ENCODE measurements around the gene LRCH1.
"Not testable (repeated sequence)": the region's sequence is repeated elsewhere in the genome, so short reads cannot be mapped to it uniquely, and the experiment has no call there.

The LRCH1 gene

DNA sequence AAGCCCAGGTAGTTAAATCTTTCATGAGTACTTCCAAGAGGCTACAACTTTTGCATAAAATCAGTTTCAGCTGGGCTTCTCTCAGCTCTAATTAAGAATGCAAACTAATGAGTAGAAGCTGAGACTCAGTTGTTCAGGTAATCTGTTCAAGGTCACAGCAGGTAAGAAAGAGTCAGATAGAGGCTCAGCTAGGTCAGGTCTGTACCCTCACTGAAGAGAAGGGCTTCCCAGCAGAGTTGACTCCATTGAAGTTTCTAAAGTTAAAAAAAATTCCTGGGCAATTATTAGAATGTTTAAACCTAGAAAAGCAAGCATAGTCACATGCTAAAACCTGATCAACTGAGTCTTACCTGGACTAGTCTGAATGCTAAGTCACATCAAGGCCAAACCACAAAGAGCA is 201.8 kb downstream of the LRCH1 start:
- Histone ChIP-seq H3K4me2 (ENCODE audit: insufficient read depth, low read length) (no peak overlapping the region), H3K4me3 (ENCODE audit: low read depth in 1 of 2, low read length in 2 of 2) (no peak overlapping the region), H2AFZ (ENCODE audit: low read depth, low read length) (no peak overlapping the region), H4K20me1 (ENCODE audit: insufficient read depth, low read length) (peaks cover 6% of the 10 kb centered on the region; the same call in 1 of the 2 replicates), H3K27ac (ENCODE audit: low read length) (no peak overlapping the region), H3K9ac (ENCODE audit: low read depth, low read length) (no peak overlapping the region), H3K9me3 (ENCODE audit: insufficient read depth, low read length, severe bottlenecking) (no peaks in the 10 kb centered on the region), H3K4me1 (ENCODE audit: insufficient read depth, low read length) (peaks cover 30% of the 10 kb centered on the region), H3K36me3 (ENCODE audit: insufficient read depth, low read length) (peaks cover 24% of the 10 kb centered on the region), H3K79me2 (ENCODE audit: insufficient read depth, low read length) (no peaks in the 10 kb centered on the region), H3K27me3 (ENCODE audit: insufficient read depth, low read length, poor library complexity) (no peaks in the 10 kb centered on the region)
- ATAC-seq (ENCODE audit: insufficient read depth, low read depth) (no peak), DNase-seq (no peak)
- no peak for TF ChIP-seq EZH2 (IDR thresholded peaks at IDR 0.05; ENCODE audit: borderline replicate concordance, low read depth, low read length, severe bottlenecking)
- TF ChIP-seq, protein P1, sequence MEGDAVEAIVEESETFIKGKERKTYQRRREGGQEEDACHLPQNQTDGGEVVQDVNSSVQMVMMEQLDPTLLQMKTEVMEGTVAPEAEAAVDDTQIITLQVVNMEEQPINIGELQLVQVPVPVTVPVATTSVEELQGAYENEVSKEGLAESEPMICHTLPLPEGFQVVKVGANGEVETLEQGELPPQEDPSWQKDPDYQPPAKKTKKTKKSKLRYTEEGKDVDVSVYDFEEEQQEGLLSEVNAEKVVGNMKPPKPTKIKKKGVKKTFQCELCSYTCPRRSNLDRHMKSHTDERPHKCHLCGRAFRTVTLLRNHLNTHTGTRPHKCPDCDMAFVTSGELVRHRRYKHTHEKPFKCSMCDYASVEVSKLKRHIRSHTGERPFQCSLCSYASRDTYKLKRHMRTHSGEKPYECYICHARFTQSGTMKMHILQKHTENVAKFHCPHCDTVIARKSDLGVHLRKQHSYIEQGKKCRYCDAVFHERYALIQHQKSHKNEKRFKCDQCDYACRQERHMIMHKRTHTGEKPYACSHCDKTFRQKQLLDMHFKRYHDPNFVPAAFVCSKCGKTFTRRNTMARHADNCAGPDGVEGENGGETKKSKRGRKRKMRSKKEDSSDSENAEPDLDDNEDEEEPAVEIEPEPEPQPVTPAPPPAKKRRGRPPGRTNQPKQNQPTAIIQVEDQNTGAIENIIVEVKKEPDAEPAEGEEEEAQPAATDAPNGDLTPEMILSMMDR (IDR thresholded peaks at IDR 0.05; ENCODE audit: borderline replicate concordance, extremely low read depth, low read length, poor library complexity, severe bottlenecking), result no peak

DNA sequence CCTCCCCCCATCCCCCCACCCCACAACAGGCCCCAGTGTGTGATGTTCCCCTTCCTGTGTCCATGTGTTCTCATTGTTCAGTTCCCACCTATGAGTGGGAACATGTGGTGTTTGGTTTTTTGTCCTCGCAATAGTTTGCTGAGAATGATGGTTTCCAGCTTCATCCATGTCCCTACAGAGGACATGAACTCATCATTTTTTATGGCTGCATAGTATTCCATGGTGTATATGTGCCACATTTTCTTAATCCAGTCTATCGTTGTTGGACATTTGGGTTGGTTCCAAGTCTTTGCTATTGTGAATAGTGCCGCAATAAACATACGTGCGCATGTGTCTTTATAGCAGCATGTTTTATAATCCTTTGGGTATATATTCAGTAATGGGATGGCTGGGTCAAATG is 202.5 kb downstream of the LRCH1 start:
- not testable (repeated sequence) for H3K27ac ChIP-seq (ENCODE audit: low read length); H2AFZ ChIP-seq (ENCODE audit: low read depth, low read length); H3K9me3 ChIP-seq (ENCODE audit: insufficient read depth, low read length, severe bottlenecking); H4K20me1 ChIP-seq (ENCODE audit: insufficient read depth, low read length); ATAC-seq (ENCODE audit: insufficient read depth, low read depth); H3K4me3 ChIP-seq (ENCODE audit: low read depth in 1 of 2, low read length in 2 of 2); DNase-seq; H3K9ac ChIP-seq (ENCODE audit: low read depth, low read length); H3K4me2 ChIP-seq (ENCODE audit: insufficient read depth, low read length); H3K27me3 ChIP-seq (ENCODE audit: insufficient read depth, low read length, poor library complexity); H3K79me2 ChIP-seq (ENCODE audit: insufficient read depth, low read length)
- Histone ChIP-seq H3K36me3 (ENCODE audit: insufficient read depth, low read length) (peaks cover 17% of the 10 kb centered on the region), H3K4me1 (ENCODE audit: insufficient read depth, low read length) (peaks cover 24% of the 10 kb centered on the region)

DNA sequence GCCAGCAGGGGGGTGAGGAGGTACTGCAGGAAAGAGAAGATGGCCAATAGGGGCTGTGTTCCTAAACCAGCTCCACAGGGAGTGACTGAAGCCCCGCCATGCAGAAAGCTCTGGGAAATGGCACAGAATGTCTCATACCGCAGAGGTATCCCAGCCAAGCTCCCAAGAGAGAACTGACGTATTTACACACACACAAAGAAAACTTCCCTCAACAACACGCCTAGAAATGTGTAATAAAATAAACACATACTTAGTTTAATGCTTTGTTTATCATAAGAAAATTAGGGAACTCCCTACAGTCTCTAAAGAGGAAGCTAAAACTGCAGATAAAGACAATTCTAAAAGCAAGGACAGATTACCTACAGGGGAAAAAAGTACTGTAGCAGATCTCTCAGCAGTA is 204.0 kb downstream of the LRCH1 start:
- H3K27ac ChIP-seq (ENCODE audit: low read length), result no peak overlapping the region
- H3K9me3 ChIP-seq (ENCODE audit: insufficient read depth, low read length, severe bottlenecking), result no peaks in the 10 kb centered on the region
- H4K20me1 ChIP-seq (ENCODE audit: insufficient read depth, low read length), result peaks cover 4% of the 10 kb centered on the region; the same call in 1 of the 2 replicates
- no peak overlapping the region for H3K4me3 ChIP-seq (ENCODE audit: low read depth in 1 of 2, low read length in 2 of 2)
- no peak overlapping the region for H3K9ac ChIP-seq (ENCODE audit: low read depth, low read length)
- no peaks in the 10 kb centered on the region for H3K27me3 ChIP-seq (ENCODE audit: insufficient read depth, low read length, poor library complexity)
- no peaks in the 10 kb centered on the region for H3K79me2 ChIP-seq (ENCODE audit: insufficient read depth, low read length)
- TF ChIP-seq, protein P1 (IDR thresholded peaks at IDR 0.05; ENCODE audit: borderline replicate concordance, extremely low read depth, low read length, poor library complexity, severe bottlenecking), result no peak
- no peak for TF ChIP-seq EZH2 (IDR thresholded peaks at IDR 0.05; ENCODE audit: borderline replicate concordance, low read depth, low read length, severe bottlenecking)
- no peak for ATAC-seq (ENCODE audit: insufficient read depth, low read depth)
- H3K4me2 ChIP-seq (ENCODE audit: insufficient read depth, low read length), result no peak overlapping the region
- H3K4me1 ChIP-seq (ENCODE audit: insufficient read depth, low read length), result peaks cover 9% of the 10 kb centered on the region
- no peak overlapping the region for H2AFZ ChIP-seq (ENCODE audit: low read depth, low read length)
- DNase-seq, result no peak
- peaks cover 12% of the 10 kb centered on the region for H3K36me3 ChIP-seq (ENCODE audit: insufficient read depth, low read length)

DNA sequence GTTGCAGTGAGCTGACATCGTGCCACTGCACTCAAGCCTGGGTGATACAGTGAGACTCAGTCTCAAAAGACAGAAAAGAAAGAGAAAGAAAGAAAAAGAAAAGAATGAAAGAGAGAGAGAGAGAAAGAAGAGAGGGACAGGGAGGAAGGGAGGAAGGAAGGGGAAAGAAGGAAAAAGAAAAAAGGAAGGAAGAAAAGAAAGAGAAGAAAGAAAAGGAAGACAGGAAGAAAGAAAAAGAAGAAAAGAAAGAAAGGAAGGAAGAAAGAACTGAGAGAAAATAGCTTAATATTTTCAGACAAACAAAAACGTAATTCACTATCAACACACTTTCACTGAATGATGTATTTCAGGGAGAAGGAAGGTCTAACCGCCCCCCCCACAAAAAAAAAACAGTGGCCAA is 204.7 kb downstream of the LRCH1 start:
- no peak overlapping the region for H3K4me2 ChIP-seq (ENCODE audit: insufficient read depth, low read length)
- H3K79me2 ChIP-seq (ENCODE audit: insufficient read depth, low read length), result no peaks in the 10 kb centered on the region
- H3K9ac ChIP-seq (ENCODE audit: low read depth, low read length), result no peak overlapping the region
- no peak overlapping the region for H2AFZ ChIP-seq (ENCODE audit: low read depth, low read length)
- no peaks in the 10 kb centered on the region for H4K20me1 ChIP-seq (ENCODE audit: insufficient read depth, low read length)
- ATAC-seq (ENCODE audit: insufficient read depth, low read depth), result no peak
- DNase-seq, result no peak
- no peaks in the 10 kb centered on the region for H3K9me3 ChIP-seq (ENCODE audit: insufficient read depth, low read length, severe bottlenecking)
- TF ChIP-seq EZH2 (IDR thresholded peaks at IDR 0.05; ENCODE audit: borderline replicate concordance, low read depth, low read length, severe bottlenecking), result no peak
- TF ChIP-seq, protein P1 (IDR thresholded peaks at IDR 0.05; ENCODE audit: borderline replicate concordance, extremely low read depth, low read length, poor library complexity, severe bottlenecking), result no peak
- no peaks in the 10 kb centered on the region for H3K27me3 ChIP-seq (ENCODE audit: insufficient read depth, low read length, poor library complexity)
- peaks cover 7% of the 10 kb centered on the region; the same call in 1 of the 2 replicates for H3K36me3 ChIP-seq (ENCODE audit: insufficient read depth, low read length)
- H3K27ac ChIP-seq (ENCODE audit: low read length), result no peak overlapping the region
- no peak overlapping the region for H3K4me3 ChIP-seq (ENCODE audit: low read depth in 1 of 2, low read length in 2 of 2)
- peaks cover 2% of the 10 kb centered on the region; the same call in 1 of the 2 replicates for H3K4me1 ChIP-seq (ENCODE audit: insufficient read depth, low read length)
